GM12874 (cell line): ENCODE data around the gene USP25.

Source experiments
- CTCF ChIP-seq: IDR thresholded peaks from 2 replicates; pipeline ENCODE4 v1.5.1; 2011; ENCODE audit warnings: low read depth, mild to moderate bottlenecking, control low read depth, low read length, moderate library complexity; ENCODE audit not compliant: insufficient read depth

The USP25 gene

GRCh38 chr21:15752763-15753407, 23.1 kb downstream of the USP25 start:
- no peak for TF ChIP-seq CTCF

DNA sequence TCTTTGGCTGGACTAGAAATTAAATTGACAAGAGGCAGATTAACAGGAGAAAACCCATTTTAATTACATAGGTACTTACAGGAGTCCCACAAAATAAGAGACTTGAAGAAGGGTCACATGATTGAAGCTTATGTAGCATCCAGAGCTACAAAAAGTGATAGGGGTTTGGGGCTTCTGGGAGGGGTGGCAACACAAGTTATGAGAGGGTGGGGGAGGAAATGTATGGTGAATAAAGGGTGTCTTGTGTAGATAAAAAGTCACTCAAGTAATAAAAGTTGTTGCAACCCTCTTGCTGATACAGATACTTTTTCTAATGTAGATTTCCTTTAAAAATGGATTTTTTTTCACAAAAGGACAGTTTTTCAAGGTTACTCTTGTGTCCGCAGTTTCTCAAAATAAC, 24.0 kb downstream of the USP25 start:
- TF ChIP-seq CTCF = no peak

DNA sequence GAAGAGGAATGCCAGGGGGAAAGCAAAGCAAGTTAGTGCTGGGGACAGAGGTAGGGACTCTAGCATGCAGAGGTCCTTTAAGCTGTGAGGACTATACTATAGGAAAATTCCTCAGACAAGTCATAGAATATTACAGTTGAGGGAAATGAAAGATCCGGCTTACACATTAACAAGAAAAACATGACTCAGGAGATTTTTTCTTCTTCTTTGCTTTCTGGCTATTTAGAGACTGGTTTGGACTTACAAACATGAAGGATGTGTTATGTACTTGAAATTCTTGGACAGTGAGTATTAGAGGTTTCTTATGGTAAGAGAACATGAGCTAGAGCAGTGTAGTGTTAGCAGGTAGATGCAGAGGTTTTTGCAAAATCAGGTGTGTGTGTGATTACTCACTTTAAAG, 24.9 kb downstream of the USP25 start:
- TF ChIP-seq CTCF = no peak

DNA sequence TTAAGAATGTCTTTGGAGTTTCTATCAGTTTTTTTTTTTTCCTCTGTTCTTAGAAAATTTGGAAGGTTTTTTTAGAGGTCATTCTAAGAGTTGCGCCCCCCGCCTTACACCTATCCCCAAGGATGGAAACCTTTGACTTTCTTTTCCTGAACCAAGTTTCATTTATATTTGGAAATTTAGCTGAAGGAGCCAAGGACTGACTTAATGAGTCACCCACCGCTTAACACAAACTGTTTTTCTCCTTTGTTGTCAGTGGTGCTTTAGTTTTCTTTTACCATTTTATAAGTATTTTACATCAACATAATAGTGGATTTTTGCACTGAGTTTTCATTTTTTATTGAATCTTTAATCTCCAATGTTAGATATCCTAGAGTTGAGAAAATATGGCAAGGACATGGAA, 25.3 kb downstream of the USP25 start:
- no peak for TF ChIP-seq CTCF

- no peak for TF ChIP-seq CTCF
Measured at GRCh38 chr21:15759469-15759868, 29.7 kb downstream of the USP25 start.

- no peak for TF ChIP-seq CTCF
Measured at GRCh38 chr21:15761507-15762100, 31.8 kb downstream of the USP25 start.

GRCh38 chr21:15763359-15763758, 33.6 kb downstream of the USP25 start:
- TF ChIP-seq CTCF = no peak
